HUES6 (cell line): ENCODE measurements around the gene CATSPERD.
A peak's percentile ranks its signal among the peaks of the same experiment; 100 is the strongest.

Experiments used
- H3K27ac ChIP-seq: 2 replicates; pipeline ENCODE4 v1.7.0; 2013; ENCODE audit warnings: low read depth, mild to moderate bottlenecking, low read length, inconsistent platforms
- H3K27me3 ChIP-seq: 2 replicates; pipeline ENCODE4 v1.6.1; 2013; ENCODE audit warnings: low read length; ENCODE audit not compliant: control insufficient read depth, insufficient read depth
- H3K36me3 ChIP-seq: 2 replicates; pipeline ENCODE4 v1.6.1; 2013; ENCODE audit warnings: low read length; ENCODE audit not compliant: control insufficient read depth, insufficient read depth
- H3K4me1 ChIP-seq: 2 replicates; pipeline ENCODE4 v1.6.1; 2013; ENCODE audit warnings: low read length; ENCODE audit not compliant: control insufficient read depth, insufficient read depth
- H3K4me3 ChIP-seq: 2 replicates; pipeline ENCODE4 v1.5.1; 2013; ENCODE audit warnings: low read depth, low read length
- H3K9ac ChIP-seq: one replicate; pipeline ENCODE4 v1.6.1; 2013; ENCODE audit warnings: mild to moderate bottlenecking, low read length
- H3K9me3 ChIP-seq: 2 replicates; pipeline ENCODE4 v1.6.1; 2013; ENCODE audit warnings: low read depth, low read length; ENCODE audit not compliant: control insufficient read depth, insufficient read depth

CATSPERD gene

DNA sequence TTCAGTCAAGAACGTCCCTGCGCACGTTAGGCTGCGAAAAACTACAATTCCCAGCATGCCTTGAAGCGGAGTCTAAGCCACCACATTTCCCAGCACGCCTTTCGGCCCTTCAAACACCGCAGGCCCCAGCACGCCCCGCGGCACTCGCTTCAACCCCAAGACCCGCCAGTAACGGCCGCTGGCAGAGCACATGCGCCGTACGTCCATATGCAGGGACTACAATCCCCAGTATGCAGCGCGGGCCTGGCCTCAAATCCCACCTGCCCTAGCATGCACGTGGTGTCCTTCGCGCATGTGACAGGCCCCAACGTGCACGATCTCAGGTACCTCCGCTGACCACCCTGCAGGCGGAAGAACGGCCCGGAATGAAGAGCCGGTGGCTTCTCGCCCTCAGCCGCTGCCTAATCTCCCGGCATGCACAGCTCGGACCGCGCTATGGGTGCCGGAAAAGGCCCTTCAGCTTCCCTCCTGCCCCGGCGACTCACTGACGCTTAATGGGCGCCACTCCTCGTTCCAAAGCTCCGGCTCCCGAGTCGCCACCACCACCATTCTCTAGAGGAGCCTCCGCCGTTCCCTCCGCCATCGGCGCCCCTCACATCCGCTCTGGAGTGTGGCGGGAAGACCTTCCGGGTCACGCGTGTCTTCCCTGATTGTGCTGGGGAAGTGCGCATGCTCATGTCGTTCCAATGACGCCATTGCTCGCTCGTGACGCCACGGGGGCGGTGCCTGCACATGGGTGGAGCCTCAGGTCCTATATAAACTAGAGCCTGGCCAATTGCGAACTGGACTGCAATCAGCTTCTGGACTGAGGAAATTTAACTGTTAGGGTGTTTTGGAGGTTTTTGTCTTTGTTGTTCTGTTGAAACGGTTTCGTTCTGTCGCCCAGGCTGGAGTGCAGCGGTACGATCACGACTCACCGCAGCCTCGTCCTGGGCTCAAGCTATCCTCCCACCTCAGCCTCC is 70.4 kb downstream of the CATSPERD start, which contains the start of gene DUS3L:
Gene DUS3L, minus strand, starts transcription at position 605 of the 962 bp plus-strand sequence. Its CDS starts 22 bp downstream, at position 583.
- H3K4me1 ChIP-seq: no peaks in the 10 kb centered on the region
- no peaks in the 10 kb centered on the region for H3K27me3 ChIP-seq
- H3K4me3 ChIP-seq: peak within 1 kb of the TSS; percentile 78
- peak within 1 kb of the TSS; percentile 95 for H3K9ac ChIP-seq
- peaks cover 42% of the 10 kb centered on the region for H3K36me3 ChIP-seq
- H3K9me3 ChIP-seq: no peaks in the 10 kb centered on the region
- H3K27ac ChIP-seq: peak within 1 kb of the TSS; percentile 89

- H3K27ac ChIP-seq: no peak overlapping the region
- H3K4me3 ChIP-seq: no peak overlapping the region
Measured at GRCh38 chr19:5792224-5792623, 71.8 kb downstream of the CATSPERD start.

GRCh38 chr19:5793188-5793587 is 72.8 kb downstream of the CATSPERD start:
- Histone ChIP-seq H3K9ac (no peak overlapping the region), H3K27me3 (0 out of 2 replicates have a peak, but pooled peaks cover 2% of the 10 kb centered on the region)

More at GRCh38 chr19:5792224-5792623, 71.8 kb downstream of the CATSPERD start:
- Histone ChIP-seq H3K9ac (no peak overlapping the region), H3K4me1 (no peaks in the 10 kb centered on the region), H3K27me3 (no peaks in the 10 kb centered on the region), H3K36me3 (peaks cover 28% of the 10 kb centered on the region), H3K9me3 (no peaks in the 10 kb centered on the region)

DNA sequence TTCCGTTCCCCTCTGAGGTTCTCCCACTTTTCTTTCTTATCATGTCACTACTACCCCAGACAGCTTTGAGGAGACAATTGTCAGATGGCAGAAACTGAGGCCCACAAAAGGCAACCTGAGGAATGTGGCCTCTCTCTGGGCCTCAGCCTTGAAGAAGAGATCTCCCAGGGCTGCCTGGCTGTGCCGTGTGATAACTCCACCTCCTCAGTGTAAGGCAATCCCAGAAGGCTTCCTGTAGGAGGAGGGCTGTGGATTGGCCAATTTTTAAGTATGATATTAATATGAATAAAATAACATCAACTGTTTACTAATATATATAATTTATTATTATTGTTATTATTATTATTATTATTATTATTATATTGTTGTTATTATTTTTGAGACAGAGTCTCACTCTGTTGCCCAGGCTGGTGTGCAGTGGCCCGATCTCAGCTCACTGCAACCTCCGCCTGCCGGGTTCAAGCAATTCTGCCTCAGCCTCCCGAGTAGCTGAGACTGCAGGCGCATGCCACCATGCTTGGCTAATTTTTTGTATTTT is 75.0 kb downstream of the CATSPERD start:
- no peak overlapping the region for H3K27ac ChIP-seq
- no peaks in the 10 kb centered on the region for H3K4me1 ChIP-seq
- no peaks in the 10 kb centered on the region for H3K36me3 ChIP-seq
- no peak overlapping the region for H3K9ac ChIP-seq
- 0 out of 2 replicates have a peak, but pooled peaks cover 3% of the 10 kb centered on the region for H3K27me3 ChIP-seq
- H3K9me3 ChIP-seq: no peaks in the 10 kb centered on the region
- no peak overlapping the region for H3K4me3 ChIP-seq

More at GRCh38 chr19:5793188-5793587, 72.8 kb downstream of the CATSPERD start:
- Histone ChIP-seq H3K36me3 (peaks cover 18% of the 10 kb centered on the region), H3K9me3 (no peaks in the 10 kb centered on the region), H3K4me1 (no peaks in the 10 kb centered on the region), H3K27ac (no peak overlapping the region), H3K4me3 (no peak overlapping the region)

DNA sequence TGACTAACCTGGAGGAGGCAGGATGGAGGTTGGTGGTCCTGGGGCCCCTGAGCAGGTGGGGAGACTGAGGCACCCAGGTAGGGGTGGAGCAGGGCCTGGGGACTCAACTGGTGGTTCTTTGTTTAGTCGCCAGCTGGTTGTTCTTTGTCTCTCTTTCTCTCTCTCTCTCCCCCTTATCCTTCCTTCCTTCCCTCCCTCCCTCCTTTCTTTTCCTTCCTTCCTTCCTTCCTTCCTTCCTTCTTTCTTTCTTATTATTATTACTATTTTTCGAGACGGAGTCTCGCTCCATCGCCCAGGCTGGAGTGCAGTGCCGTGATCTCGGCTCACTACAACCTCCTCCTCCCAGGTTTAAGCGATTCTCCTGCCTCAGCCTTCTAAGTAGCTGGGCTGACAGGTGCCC is 77.8 kb downstream of the CATSPERD start:
- Histone ChIP-seq H3K27me3 (peaks cover 14% of the 10 kb centered on the region), H3K9me3 (no peaks in the 10 kb centered on the region), H3K27ac (no peak overlapping the region), H3K4me1 (0 out of 2 replicates have a peak, but pooled peaks cover 3% of the 10 kb centered on the region), H3K4me3 (no peak overlapping the region), H3K36me3 (no peaks in the 10 kb centered on the region), H3K9ac (no peak overlapping the region)

GRCh38 chr19:5799247-5800241 is 79.1 kb downstream of the CATSPERD start:
- Histone ChIP-seq H3K27me3 (peaks cover 19% of the 10 kb centered on the region), H3K4me1 (peaks cover 3% of the 10 kb centered on the region; the same call in 1 of the 2 replicates), H3K4me3 (no peak overlapping the region), H3K9me3 (no peaks in the 10 kb centered on the region), H3K27ac (no peak overlapping the region), H3K36me3 (no peaks in the 10 kb centered on the region), H3K9ac (no peak overlapping the region)

GRCh38 chr19:5800361-5801270 is 80.2 kb downstream of the CATSPERD start:
- Histone ChIP-seq H3K4me3 (no peak overlapping the region), H3K36me3 (no peaks in the 10 kb centered on the region), H3K4me1 (peaks cover 3% of the 10 kb centered on the region; the same call in 1 of the 2 replicates), H3K9ac (no peak overlapping the region), H3K9me3 (no peaks in the 10 kb centered on the region), H3K27me3 (peaks cover 23% of the 10 kb centered on the region), H3K27ac (no peak overlapping the region)

GRCh38 chr19:5801796-5802619 is 81.6 kb downstream of the CATSPERD start:
- no peak overlapping the region for H3K9ac ChIP-seq
- H3K36me3 ChIP-seq: no peaks in the 10 kb centered on the region
- peaks cover 24% of the 10 kb centered on the region for H3K27me3 ChIP-seq
- no peak overlapping the region for H3K27ac ChIP-seq
- peak overlapping the region; percentile 35 for H3K4me3 ChIP-seq
- H3K4me1 ChIP-seq: peaks cover 7% of the 10 kb centered on the region
- no peaks in the 10 kb centered on the region for H3K9me3 ChIP-seq

- H3K27ac ChIP-seq: no peak overlapping the region
- H3K9ac ChIP-seq: peak overlapping the region; percentile 30
- peaks cover 7% of the 10 kb centered on the region for H3K4me1 ChIP-seq
- H3K27me3 ChIP-seq: peaks cover 20% of the 10 kb centered on the region
- H3K36me3 ChIP-seq: no peaks in the 10 kb centered on the region
- no peaks in the 10 kb centered on the region for H3K9me3 ChIP-seq
- peak overlapping the region; percentile 54 for H3K4me3 ChIP-seq
Measured at GRCh38 chr19:5803441-5803751, 83.0 kb downstream of the CATSPERD start.
